GM03348 (cell line): ENCODE data around the gene ELMO1.
A peak's percentile ranks its signal among the peaks of the same experiment; 100 is the strongest.

Experiments
- DNase-seq: peaks from one replicate; pipeline ENCODE4 v3.0.0; 2012; ENCODE audit warnings: low spot score

The ELMO1 gene

GRCh38 chr7:37467002-37467401 is 18.3 kb upstream of the ELMO1 start:
- no peak for DNase-seq

- no peak for DNase-seq
Measured at GRCh38 chr7:37462138-37462537, 13.5 kb upstream of the ELMO1 start.

GRCh38 chr7:37455081-37455480 is 6.4 kb upstream of the ELMO1 start:
- no peak for DNase-seq

- DNase-seq, result no peak
Measured at GRCh38 chr7:37452346-37452745, 3.7 kb upstream of the ELMO1 start.

GRCh38 chr7:37450035-37450434 is 1.4 kb upstream of the ELMO1 start:
- DNase-seq, result no peak

GRCh38 chr7:37449621-37450020 is 957 bp upstream of the ELMO1 start:
- DNase-seq, result no peak

- peak; percentile 20 for DNase-seq
Measured at GRCh38 chr7:37448011-37448635, 541 bp downstream of the ELMO1 start.

- DNase-seq, result no peak
Measured at GRCh38 chr7:37446371-37446770, 2.3 kb downstream of the ELMO1 start.

- no peak for DNase-seq
Measured at GRCh38 chr7:37445790-37446189, 2.9 kb downstream of the ELMO1 start.

GRCh38 chr7:37445064-37445723 is 3.5 kb downstream of the ELMO1 start:
- no peak for DNase-seq

- no peak for DNase-seq
Measured at GRCh38 chr7:37443627-37444026, 5.0 kb downstream of the ELMO1 start.

GRCh38 chr7:37442268-37442667 is 6.4 kb downstream of the ELMO1 start:
- DNase-seq, result no peak

GRCh38 chr7:37441816-37442215 is 6.8 kb downstream of the ELMO1 start:
- no peak for DNase-seq

GRCh38 chr7:37441386-37441760 is 7.3 kb downstream of the ELMO1 start:
- no peak for DNase-seq

GRCh38 chr7:37440738-37441385 is 7.8 kb downstream of the ELMO1 start:
- no peak for DNase-seq

- no peak for DNase-seq
Measured at GRCh38 chr7:37439653-37440026, 9.0 kb downstream of the ELMO1 start.

GRCh38 chr7:37438906-37439652 is 9.6 kb downstream of the ELMO1 start:
- DNase-seq, result no peak

GRCh38 chr7:37435156-37435855 is 13.4 kb downstream of the ELMO1 start:
- DNase-seq, result no peak

- no peak for DNase-seq
Measured at GRCh38 chr7:37434529-37434928, 14.1 kb downstream of the ELMO1 start.

- no peak for DNase-seq
Measured at GRCh38 chr7:37433166-37433565, 15.5 kb downstream of the ELMO1 start.

GRCh38 chr7:37432281-37432920 is 16.3 kb downstream of the ELMO1 start:
- no peak for DNase-seq

GRCh38 chr7:37431413-37431812 is 17.3 kb downstream of the ELMO1 start:
- no peak for DNase-seq
